GM19238 (cell line): ENCODE measurements around the gene ANKRD6.

Source experiments
- DNase-seq: peaks from one replicate; pipeline ENCODE4 v3.0.0; 2011; ENCODE audit warnings: low spot score; ENCODE audit not compliant: insufficient read length

ANKRD6 gene

DNA sequence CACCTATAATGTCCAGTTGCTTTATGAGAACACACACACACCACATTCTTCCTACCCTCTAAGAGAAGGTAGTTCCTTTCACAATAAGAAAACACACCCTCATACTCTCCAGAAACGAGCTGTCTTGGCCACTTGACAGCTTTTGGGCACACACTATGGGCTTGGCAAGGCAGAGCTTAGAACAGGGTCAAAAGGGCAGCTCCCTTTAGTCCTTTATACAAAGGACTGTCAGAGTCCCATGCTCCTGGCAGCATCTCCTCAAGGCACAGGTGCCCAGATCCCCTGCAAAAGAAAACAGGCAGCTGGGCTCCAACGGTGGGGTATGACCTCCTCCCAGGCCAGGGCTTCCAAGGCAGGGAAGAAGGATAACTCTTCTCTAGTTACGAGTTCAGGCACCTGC is 210.5 kb downstream of the ANKRD6 start:
- DNase-seq = no peak

GRCh38 chr6:89644864-89645263 is 211.9 kb downstream of the ANKRD6 start:
- DNase-seq = no peak

GRCh38 chr6:89649682-89650081 is 216.7 kb downstream of the ANKRD6 start:
- no peak for DNase-seq

DNA sequence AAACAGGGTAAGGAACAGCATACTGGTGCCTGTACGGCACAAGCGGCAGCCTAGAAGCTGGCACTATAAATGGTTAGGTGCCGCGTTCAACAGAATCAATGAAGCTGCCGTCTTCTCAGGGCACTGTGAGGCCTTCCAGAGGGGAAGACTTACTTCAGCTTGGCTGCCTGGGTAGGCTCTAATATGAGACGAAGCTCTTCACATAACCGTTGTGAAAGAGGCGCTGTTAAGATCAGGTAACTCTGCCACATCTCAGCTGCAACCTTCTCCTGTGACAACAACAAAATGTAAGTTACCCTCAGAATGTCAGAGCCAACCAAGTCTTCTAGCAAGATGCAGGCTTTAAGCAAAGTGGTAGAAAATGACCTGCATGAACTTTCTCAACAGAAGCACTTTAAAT is 217.6 kb downstream of the ANKRD6 start:
- DNase-seq = no peak

GRCh38 chr6:89655122-89655521 is 222.2 kb downstream of the ANKRD6 start:
- DNase-seq = no peak

- no peak for DNase-seq
Measured at GRCh38 chr6:89657445-89658158, 224.7 kb downstream of the ANKRD6 start.

DNA sequence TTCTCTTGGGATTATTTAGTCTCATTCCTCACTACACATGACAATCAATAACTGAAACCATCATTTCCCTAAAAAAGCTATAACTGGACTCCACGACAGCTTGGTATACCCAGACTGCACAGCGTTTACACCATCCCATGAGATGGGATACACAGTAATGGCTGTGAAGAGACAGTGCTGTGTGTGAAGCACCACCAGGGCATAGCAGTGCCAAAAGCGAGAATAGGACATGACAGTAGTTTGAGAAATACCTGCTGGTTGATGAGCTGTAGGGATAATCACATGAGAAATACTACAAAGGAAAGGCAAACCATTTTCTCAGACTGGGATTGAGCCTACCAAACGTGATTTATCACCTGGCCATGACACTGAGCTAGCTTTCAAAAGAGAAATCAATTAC is 228.0 kb downstream of the ANKRD6 start:
- DNase-seq = no peak

DNA sequence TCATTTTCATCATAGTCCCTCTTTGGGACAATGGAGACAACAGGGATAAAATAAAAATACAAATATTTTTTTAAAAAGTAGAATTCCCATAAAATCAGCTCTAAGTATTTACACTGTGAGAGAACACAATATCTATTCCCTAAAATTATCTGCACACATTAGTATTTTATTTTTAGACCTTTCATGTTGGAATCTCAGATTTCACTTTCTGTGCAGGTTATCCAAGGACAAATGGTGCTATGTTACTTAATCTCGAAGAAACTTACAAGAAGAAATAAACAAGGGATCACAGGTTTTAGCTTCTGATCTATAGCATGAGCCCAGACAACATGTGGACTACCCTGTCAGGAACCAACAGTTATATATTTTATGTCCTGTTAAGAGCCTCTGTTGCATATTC is 228.6 kb downstream of the ANKRD6 start:
- DNase-seq = no peak

DNA sequence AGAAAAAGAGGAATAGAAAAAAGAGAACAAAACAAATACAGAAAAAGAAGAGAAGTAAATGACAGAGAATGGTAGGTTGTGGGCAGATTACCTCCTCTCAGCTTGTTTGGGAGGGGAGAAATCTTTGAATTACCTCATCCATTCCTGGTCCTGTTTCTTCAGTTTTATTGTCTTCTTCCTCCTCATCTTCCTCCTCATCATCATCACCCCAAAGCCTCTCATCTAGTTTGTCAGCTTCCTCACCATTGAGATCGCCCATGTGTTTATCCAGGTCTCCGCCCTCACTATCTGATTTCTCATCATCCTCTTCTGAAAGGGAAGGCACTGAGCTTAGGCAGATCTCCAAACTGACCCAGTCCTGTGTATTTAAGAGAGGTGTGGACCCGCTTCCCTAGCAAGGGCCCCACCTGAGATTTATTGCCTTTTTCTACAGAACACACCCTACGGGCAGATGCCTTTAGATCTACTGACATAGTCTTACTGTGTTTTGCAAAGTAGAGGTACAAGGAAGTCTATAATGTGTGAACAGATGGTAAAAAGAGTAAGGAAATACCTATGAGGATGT is 229.8 kb downstream of the ANKRD6 start:
- DNase-seq = no peak

- DNase-seq = no peak
Measured at GRCh38 chr6:89667872-89668556, 235.1 kb downstream of the ANKRD6 start.

DNA sequence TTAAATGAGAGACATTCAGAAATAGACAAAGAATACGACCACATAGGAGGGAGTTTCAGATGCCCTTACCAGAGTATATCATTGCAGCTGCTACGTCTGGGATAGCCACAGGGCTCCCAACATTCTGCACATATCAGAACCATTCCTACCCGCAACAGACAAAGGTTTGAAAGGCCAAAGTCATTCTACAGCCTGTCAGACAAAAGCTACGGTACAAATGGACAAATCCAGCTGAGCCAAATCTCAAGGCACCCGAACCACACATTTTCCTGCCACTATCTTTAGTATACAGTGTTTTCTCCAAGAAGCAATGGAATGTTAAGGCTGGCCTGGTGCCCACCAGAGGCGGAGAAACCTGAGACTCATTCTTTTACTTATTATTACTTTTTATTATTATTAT is 236.1 kb downstream of the ANKRD6 start:
- DNase-seq = no peak

- DNase-seq = no peak
Measured at GRCh38 chr6:89670935-89671565, 238.1 kb downstream of the ANKRD6 start.

- no peak for DNase-seq
Measured at GRCh38 chr6:89675949-89676748, 243.2 kb downstream of the ANKRD6 start.

- no peak for DNase-seq
Measured at GRCh38 chr6:89678531-89678930, 245.6 kb downstream of the ANKRD6 start.

- no peak for DNase-seq
Measured at GRCh38 chr6:89679215-89680120, 246.5 kb downstream of the ANKRD6 start.

- DNase-seq = no peak
Measured at GRCh38 chr6:89680150-89680549, 247.2 kb downstream of the ANKRD6 start.

DNA sequence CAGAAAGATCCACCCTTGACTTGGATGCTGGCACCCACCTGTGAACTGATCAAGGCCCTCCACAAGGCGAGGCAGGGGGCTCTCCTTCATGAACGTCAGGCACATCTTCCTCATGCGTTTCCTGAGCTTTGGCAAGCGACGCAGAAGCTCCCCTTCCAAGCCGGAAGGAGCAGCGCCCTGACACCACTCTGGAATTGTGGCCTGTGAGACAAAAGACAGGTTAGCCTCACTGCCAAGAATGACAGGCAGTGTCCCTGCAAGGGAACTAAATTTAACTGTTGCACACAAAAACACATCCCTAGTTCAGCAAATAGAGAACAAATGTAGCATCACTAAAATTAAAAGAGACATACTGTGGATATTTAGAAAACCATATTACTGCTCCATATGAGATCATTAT is 247.6 kb downstream of the ANKRD6 start:
- no peak for DNase-seq

DNA sequence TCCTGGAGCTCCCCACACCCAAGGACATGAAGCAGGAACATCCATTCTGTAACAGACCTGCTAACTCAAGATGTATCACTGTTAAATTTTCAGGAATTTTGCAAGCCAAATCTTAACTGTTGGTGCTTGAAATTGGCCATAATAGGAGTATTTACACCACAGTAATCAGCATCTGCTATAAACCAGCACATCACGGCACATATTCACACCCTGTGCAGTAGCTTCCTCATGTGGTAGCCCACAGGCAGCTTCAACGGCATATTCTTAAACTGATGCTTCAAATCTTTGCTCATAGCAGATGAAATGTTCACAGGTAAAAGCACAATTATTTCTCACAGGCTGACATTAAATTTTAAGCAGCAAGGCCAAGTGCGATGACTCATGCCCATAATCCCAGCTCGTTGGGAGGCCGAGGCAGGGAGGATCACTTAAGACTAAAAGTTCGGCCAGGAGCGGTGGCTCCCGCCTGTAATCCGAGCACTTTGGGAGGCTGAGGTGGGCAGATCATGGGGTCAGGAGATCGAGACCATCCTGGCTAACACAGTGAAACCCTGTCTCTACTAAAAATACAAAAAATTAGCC is 249.1 kb downstream of the ANKRD6 start:
- DNase-seq = no peak

DNA sequence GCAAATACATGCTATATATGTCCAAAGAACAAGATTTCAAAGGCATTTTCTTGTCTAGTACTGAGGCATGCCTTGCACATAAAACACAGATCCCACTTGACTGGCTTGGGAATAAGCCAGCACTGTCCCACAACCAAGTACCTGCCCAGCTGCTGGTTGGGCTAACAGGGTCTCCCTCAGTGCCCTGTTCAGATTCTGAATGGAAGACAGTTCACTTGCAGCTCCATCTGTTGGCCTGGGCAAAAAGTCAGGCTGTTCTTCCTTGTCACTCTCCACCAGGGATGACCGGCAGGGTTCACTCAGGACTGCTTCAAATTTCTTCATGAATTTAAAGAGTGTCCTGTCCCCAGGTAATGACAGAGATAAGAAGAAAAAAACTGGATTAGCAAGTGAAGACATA is 250.0 kb downstream of the ANKRD6 start:
- DNase-seq = no peak
